Gastroesophageal sphincter (tissue), 3 donors: Measurements from ENCODE around the gene TIMM22.

Experiments used
- CTCF ChIP-seq, 4 experiments: fragments of 200-600 bp in 2 of 4; fragments of 450-650 bp in 2 of 4; sonication (generic) in 1 of 4; IDR thresholded peaks; one replicate each; pipeline ENCODE4 v1.5.1; 2017 to 2019; ENCODE audit warnings: antibody characterized with exemption in 4 of 4, mild to moderate bottlenecking in 2 of 4, moderate library complexity in 2 of 4
- POLR2A ChIP-seq, 2 donors: fragments of 450-650 bp; IDR thresholded peaks; one replicate each; pipeline ENCODE4 v1.6.1; 2017; ENCODE audit warnings: antibody characterized with exemption in 2 of 2, mild to moderate bottlenecking in 2 of 2, moderate library complexity in 1 of 2

GRCh38 chr17:1019451-1019850 lies 22.5 kb downstream of the TIMM22 start:
- TF ChIP-seq CTCF (IDR thresholded peaks at IDR 0.05) (no peak), POLR2A (IDR thresholded peaks at IDR 0.05) (no peak)
